Measurements from ENCODE around the gene MX2.
"Not testable (repeated sequence)": the region's sequence is repeated elsewhere in the genome, so short reads cannot be mapped to it uniquely, and the experiment has no call there.

MX2 gene, protein sequence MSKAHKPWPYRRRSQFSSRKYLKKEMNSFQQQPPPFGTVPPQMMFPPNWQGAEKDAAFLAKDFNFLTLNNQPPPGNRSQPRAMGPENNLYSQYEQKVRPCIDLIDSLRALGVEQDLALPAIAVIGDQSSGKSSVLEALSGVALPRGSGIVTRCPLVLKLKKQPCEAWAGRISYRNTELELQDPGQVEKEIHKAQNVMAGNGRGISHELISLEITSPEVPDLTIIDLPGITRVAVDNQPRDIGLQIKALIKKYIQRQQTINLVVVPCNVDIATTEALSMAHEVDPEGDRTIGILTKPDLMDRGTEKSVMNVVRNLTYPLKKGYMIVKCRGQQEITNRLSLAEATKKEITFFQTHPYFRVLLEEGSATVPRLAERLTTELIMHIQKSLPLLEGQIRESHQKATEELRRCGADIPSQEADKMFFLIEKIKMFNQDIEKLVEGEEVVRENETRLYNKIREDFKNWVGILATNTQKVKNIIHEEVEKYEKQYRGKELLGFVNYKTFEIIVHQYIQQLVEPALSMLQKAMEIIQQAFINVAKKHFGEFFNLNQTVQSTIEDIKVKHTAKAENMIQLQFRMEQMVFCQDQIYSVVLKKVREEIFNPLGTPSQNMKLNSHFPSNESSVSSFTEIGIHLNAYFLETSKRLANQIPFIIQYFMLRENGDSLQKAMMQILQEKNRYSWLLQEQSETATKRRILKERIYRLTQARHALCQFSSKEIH

DNA sequence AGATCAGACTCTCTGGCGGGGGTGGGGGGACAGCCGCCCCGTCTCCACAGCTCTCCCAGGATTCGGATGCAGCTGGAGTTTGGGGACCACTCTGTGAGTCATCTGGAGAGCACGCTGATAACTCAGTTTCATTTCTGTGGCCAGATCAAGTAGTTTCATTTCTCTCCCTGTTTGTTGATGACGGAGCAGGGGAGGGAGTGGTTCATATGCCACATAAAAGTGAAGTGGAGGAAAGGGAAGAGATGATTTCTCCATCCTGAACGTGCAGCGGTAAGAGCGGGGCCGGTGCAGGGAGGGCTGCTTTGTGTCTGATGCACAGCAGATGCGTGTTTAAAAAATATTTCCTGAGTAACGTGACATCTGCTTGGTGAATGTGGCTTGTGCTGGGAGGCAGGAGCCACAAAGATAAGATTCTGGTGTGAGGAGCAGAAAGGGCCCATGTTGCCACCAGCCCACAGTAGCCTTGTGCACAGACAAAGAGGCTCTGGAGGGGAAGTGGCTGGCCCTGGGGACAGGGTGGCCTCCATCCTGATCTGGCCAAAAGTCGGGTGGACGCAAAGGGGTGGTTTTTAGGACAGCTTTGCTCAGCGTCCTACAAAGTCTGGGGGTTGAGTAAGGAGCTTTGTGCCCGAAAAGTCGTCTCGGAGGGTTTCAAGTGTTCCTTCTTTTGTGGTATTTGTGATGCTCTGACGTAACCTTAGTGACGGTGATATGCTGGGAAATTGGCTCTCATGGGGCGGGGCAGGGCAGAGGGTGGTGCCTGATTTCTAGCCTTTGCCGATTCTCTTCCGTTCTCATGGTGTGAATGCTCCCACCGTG is at the start of gene MX2:
Gene MX2 (plus strand): TSS at position 242 of the 819 bp plus-strand sequence. CDS start 14,880 bp downstream, outside the sequence.
- no peak within 1 kb of the TSS for H3K4me3 ChIP-seq (ENCODE audit: low read length)
- TF ChIP-seq, protein P1, sequence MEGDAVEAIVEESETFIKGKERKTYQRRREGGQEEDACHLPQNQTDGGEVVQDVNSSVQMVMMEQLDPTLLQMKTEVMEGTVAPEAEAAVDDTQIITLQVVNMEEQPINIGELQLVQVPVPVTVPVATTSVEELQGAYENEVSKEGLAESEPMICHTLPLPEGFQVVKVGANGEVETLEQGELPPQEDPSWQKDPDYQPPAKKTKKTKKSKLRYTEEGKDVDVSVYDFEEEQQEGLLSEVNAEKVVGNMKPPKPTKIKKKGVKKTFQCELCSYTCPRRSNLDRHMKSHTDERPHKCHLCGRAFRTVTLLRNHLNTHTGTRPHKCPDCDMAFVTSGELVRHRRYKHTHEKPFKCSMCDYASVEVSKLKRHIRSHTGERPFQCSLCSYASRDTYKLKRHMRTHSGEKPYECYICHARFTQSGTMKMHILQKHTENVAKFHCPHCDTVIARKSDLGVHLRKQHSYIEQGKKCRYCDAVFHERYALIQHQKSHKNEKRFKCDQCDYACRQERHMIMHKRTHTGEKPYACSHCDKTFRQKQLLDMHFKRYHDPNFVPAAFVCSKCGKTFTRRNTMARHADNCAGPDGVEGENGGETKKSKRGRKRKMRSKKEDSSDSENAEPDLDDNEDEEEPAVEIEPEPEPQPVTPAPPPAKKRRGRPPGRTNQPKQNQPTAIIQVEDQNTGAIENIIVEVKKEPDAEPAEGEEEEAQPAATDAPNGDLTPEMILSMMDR (IDR thresholded peaks at IDR 0.05; ENCODE audit: insufficient read depth, low read depth, low read length, missing control alignments), result no peak

DNA sequence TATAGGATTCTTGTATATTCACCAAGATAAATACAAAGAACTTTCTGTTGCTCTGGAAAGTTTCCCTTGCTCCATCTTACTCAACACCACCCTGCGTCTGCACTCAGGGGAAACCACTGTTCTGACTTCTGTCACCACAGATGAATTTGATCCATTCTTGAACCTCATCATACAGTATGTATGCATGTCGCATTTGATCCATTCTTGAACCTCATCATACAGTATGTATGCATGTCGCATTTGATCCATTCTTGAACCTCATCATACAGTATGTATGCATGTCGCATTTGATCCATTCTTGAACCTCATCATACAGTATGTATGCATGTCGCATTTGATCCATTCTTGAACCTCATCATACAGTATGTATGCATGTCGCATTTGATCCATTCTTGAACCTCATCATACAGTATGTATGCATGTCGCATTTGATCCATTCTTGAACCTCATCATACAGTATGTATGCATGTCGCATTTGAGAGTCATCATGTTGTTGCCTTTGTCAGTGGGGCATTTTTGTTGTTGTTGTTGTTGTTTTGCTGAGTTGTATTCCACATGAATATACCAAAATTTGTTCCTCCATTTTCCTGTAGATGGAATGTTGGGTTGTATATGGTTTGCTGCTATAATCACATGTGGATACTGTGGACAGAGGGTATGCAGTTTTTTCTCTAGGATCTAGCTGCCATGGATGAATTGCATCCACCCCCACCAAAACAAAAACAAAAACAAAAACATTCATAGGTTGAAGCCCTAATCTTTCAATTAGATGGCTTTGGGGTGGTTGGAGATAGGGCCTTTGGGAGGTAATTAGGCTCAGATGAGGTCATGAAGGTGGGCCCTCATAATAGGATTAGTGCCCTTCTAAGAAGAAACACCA is 48.3 kb upstream of the MX2 start:
- H3K4me3 ChIP-seq (ENCODE audit: low read length); DNase-seq (ENCODE audit: low read depth): not testable (repeated sequence)

More for the DNA sequence above, at the start of gene MX2:
- no peak for DNase-seq (ENCODE audit: low read depth)

DNA sequence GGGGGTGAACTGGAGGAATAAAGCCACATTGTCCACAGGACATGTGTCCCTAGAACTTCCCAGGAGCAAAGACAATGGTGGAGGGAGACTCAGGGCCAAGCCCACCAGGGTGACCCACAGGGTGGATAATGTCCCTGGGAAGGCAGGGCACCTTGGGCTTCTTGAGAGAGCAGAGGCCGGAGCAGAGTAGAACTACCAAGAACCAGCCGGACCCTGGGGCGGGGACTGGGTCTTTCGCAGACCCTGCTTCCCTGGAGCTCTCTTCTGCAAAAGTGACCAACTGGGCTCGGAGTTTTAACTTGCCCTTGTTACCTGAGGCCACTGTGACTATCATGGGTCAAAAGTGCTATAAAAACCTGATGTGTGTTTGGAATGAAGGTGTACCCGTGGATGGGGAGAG is 46.1 kb upstream of the MX2 start:
- TF ChIP-seq, protein P1 (IDR thresholded peaks at IDR 0.05; ENCODE audit: insufficient read depth, low read depth, low read length, missing control alignments), result no peak
- H3K4me3 ChIP-seq (ENCODE audit: low read length), result no peak overlapping the region
- DNase-seq (ENCODE audit: low read depth), result no peak

DNA sequence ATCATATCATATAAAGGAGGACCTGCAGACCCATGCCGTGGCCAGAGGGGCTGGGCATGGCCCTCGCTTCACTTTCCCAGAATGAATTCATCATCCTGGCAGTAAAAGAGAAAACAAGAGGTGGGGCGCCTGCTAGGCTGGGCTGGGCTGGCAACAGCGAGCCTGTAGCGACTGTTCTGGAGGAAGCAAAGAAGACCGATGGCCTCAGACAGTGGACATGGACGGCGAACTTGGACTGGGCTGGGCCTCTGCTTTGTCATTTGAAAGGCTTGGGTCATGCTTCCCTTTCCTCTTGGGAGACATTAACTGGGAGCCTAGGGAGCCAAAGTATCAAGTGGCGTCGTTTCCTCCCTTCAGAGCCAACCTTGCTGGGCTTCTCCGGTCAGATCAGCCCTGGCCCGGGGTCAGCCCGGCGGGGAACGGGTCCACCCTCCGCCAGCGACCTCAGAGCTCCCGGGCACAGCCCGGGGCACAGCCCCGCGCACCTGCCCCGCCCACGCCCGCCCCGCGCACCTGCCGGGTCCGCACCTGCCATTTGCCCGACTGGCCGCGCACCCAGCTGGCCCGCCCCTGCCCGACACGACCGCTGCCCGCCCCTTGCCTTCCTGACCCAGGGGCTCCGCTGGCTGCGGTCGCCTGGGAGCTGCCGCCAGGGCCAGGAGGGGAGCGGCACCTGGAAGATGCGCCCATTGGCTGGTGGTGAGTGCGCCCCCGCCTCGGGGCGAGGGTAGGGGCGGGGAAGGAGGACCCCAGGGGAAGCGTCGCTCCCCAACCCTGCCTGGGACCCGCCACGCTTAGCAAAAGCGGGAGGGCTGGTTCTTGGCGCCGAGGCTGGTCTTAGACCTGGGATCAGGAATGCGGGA is 45.4 kb upstream of the MX2 start, which contains the start of gene FAM3B:
Gene FAM3B (plus strand): TSS at position 602 of the 863 bp plus-strand sequence. CDS start 79 bp downstream, at position 681.
- TF ChIP-seq, protein P1 (IDR thresholded peaks at IDR 0.05; ENCODE audit: insufficient read depth, low read depth, low read length, missing control alignments), result no peak
- DNase-seq (ENCODE audit: low read depth), result no peak
- H3K4me3 ChIP-seq (ENCODE audit: low read length), result no peak within 1 kb of the TSS

DNA sequence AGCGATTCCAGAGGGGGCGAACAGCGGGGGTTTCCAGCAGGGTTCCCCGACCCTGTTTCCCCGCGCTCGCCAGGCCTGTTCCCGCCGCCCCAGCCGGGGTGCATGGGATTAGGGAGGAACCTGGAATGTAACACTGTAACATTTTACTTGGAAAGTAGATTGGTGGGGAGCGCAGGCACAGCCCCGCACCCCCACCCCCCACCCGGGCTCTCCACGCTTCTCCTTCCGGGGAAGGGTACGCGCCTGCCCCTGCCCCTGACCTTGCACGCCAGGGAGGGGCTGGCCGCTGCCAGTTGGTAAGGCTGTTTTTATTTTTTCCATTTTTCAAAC is 44.8 kb upstream of the MX2 start:
- DNase-seq (ENCODE audit: low read depth), result no peak
- TF ChIP-seq, protein P1 (IDR thresholded peaks at IDR 0.05; ENCODE audit: insufficient read depth, low read depth, low read length, missing control alignments), result no peak
- H3K4me3 ChIP-seq (ENCODE audit: low read length), result no peak overlapping the region

DNA sequence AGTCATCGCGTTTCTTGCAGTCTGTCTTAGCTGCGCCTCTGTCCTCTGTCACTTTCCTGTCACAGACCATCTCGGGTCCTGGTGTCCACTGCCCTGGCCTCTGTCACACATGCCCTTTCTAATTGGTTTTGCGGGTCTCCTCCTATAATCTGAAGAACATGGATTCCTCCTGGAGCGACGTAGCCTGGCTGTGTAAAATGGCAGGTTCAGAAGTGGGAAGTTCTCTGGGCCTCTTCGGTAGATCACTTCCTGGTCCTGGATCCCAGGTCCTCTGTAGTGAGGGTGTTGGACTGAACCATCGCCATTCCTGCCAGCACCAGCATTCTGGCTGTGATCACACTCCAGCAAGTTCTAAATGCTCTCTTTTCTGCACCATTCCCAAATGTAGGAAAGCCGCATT is 44.4 kb upstream of the MX2 start:
- TF ChIP-seq, protein P1 (IDR thresholded peaks at IDR 0.05; ENCODE audit: insufficient read depth, low read depth, low read length, missing control alignments), result no peak
- no peak for DNase-seq (ENCODE audit: low read depth)

More for the DNA sequence above, 44.4 kb upstream of the MX2 start:
- no peak overlapping the region for H3K4me3 ChIP-seq (ENCODE audit: low read length)

Measured in epithelial cell of esophagus (primary cell).